Activated CD8-positive, alpha-beta memory T cell treated with anti-CD3 and anti-CD28 coated beads for 4 hours (primary cell): Measurements from ENCODE around the gene TCEA3.

ENCODE experiments used
- DNase-seq, 2 donors: peaks; one replicate each; pipeline ENCODE4 v3.0.0-alpha.2; 2020; ENCODE audit warnings: low read depth in 2 of 2

The TCEA3 gene

DNA sequence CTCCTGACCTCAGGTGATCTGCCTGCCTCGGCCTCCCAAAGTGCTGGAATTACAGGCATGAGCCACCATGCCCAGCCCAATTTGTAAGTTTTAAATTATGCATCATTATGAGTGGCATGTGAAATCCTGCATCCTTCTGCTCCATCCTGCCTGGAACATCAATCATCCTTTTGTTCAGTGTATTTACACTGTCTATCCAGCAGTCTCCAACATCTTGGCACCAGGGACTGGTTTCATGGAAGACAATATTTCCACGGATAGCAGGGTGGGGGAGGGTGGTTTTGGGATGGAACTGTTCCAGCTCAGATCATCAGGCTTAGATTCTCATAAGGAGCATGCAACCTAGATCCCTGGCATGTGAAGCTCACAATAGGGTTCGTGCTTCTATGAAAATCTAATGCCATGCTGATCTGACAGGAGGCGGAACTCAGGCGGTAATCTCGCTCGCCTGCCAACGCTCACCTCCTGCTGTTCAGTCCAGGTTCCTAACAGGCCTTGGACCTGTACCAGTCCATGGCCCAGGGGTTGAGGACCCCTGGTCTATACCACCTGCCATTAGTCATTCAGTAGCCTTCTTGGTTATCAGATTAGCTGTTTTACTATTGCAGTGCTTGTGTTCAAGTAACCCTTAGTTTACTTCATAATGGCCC lies 22.2 kb upstream of the TCEA3 start:
- DNase-seq, result no peak

DNA sequence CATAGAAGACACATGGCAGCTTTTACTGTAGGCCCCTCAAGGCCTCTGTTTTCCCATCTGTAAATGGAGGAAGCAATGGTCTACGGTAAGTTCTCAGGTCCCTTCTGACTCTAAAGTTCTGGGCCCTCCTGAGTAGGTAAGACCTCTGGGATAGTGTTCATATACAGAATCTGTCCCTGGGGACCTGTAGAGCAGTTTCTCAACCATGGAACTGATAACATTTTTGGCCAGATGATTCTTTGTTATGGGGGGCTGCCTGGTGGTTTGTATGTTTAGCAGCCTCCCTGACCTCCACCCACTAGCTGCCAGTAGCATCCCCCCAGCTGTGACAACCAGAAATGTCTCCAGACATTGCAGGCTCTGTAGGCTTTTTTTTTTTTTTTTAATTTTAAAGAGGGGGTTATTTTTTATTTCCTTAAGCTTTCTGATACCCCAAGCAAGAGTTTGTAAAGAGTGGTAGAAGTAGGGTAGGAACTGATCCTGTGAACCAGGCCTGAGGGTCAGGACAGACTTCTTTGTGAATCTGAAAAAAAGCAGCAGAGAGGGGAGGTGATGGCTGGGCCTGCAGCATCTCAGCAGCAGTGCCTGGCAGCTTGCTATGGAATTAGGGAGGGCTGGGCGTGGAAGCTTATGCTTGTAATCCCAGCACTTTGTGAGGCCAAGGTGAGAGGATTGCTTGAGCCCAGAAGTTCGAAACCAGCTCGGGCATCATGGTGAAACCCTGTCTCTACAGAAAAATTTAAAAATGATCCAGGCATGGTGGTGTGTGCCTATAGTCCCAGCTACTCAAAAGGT lies 20.2 kb upstream of the TCEA3 start:
- DNase-seq, result no peak

DNA sequence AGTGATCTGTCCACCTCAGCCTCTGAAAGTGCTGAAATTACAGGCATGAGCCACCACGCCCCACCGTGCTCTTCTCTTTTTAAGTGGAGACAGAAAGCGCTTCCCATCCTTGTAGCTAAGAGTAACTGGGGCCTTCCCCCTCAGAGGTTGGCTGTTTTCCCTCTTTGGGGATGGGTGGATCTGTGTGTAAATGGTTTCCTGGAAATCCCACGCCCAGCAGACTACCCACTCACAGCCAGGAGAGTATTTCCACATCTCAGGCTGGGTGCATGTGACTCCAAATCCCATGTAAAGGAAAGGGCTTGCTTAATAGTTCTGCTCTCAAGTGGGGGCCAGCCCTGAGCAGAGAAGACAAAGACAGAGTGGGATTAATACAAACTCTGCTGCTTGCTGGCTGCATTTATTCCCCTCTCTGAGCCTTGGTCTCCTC lies 19.6 kb upstream of the TCEA3 start:
- DNase-seq, result no peak

DNA sequence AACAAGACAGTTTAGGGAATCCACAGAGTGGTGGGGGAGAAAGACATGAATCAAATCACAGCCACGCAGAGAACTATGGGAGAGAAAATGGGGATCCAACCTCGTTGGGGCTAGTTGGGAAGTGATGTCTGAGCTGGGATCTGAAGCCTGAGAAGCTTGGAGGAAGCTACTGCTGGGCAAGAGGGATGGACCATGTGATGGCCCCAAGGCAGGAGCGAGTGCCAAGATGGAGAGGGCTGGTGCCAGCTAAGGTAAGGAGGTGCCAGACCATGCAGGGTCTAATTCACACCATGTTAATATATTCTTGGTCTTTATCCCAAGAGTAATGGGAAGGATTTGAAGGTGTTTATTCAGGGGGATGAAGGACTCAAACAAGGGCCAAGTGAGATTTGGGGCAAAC lies 18.2 kb upstream of the TCEA3 start:
- DNase-seq, result no peak

DNA sequence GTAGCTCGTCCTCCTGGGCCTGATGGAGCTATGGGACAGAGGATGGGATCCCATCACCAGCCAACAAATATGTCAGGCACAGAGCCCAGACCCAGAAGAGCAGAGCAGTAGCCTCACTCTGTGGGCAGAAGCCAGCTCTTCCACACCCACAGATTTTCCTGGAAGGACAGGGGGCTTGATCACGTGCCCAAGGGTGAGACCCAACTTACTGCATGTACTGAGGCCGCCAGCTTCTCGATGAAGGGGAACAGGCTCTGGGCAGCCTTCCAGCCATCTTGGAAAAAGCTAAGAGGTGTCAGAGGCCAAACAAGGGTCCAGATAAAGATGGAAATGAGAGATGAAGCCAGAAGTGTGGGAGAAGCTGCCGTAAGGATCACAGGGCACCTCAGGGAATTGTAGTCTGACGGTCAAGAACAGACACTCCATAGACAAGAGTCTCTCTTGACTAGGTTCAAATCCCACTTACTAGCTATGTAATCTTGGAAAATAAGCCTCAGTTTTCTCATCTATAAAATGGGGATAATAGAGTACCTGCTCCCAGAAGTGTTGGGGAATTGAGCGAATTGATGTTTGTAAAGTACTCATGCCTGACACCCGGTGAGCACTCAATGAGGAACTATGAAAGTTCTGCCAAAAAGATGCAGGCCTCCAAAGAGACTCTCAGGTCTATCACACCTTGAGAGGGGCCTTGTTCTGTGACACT lies 17.0 kb upstream of the TCEA3 start:
- no peak for DNase-seq

DNA sequence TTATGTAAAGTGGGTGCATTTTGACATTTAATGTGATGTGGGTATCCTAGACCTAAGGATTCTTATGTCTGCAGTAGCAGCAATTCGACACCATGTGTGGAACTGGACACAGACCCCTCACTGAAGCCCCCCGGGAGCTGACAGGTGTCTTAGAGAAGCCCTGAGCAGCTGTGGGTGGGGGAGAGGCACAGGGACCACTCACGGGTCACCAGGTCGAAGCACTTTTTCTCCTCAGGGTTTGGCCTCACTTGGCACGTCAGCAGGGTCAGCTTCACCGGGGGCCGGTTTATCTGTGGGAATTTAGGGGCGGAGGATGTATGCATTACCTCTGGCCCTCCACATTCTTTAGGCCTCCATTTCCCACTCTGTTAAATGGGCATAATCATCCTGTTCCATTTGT lies 14.0 kb upstream of the TCEA3 start:
- no peak for DNase-seq

DNA sequence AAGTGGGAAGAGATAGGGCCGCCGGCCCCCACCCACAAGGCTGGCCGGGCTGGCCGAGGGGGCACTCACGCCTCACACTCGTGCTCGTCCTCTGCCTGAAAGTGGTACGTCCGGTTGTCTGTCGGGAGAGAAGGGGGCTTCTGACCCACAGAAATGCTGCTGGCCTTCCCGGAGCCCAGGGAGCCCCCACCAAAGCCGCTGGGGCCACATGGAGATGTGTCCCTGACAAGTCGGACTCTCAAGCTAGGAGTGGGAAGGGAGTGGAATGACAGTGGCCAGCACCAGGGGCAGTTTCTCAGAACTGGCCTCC lies 12.8 kb upstream of the TCEA3 start:
- no peak for DNase-seq

DNA sequence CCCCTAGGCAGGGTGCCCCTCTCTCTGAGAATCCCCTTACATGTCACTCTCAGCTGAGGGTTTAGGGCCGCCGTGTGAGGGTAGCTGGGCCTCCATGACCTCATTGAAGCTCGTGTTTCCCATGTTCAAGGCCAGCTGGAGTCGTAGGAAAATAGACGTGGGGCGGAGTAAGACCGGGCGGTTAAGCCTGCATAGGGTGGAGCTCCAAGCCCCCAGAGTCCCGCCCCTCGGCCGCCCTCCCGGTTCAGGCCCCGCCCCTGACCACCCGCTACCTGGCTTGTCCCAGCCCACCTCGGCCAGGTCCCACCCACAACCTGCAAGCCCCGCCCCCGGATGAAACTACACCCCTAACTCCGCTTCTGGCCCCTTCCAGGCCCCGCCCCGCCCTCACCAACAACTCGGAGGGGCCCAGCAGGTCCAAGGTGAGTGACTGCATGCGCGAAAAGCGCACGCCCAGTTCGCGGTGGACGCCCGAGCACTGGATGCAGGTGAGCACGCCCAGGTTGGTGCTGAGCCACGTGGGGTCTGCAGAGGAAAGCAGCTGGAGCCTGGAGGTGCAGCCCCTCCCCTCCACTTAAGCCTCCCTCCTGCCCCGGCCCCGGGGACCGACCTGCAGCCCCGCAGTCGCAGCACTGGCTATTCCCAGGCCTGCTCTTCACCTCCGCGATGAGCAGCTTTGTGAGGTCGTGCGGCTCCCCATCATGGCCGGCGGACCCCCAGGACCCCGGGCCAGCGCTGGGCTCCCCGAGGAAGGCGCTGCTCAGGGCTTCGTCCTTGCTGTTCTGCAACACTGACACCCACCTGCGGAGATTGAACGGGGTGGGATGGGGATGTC lies 12.2 kb upstream of the TCEA3 start:
- no peak for DNase-seq

DNA sequence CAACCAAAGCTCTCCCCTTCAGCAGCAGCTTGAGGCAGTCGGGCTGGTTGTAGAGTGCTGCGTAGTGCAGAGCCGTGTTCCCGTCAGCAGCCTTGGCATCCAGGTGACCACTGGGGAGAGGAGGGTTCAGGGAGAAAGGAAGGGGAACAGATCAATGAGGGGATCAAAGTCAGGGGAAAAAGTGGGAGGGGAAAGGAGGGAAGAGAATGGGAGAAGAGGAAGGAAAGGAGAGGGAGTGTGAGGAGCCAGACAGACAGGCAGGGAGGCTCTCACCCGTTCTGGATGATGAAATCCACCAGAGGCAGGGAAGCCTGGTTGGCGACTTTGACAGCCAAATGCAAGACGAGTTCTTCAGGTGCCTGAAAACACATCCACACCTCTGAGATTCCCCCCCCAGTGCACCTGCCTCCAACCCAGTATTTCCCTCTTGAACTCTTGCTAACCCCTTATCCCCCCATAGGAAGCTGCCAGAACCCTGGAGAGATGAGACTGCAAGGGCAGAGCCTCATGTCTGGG lies 9.8 kb upstream of the TCEA3 start:
- no peak for DNase-seq

DNA sequence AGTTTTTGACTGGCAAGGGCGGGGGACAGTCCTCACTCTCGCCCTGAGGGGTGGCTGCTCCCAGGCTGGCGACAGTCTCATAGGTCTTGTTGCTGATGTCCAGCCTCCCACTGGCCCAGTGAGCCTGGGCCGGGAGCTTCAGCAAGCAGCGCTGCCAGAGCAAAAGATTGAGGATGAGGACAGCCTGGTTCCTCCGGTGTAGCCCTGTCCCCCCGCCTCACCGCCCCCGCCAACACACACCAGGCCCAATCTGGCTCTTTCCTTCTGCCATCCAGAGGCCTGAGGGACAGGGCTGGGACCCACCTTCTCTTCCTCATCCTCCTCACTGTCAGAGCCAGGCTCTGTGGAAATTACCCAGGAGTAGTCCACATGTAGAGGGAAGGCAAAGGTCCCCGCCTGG lies 8.6 kb upstream of the TCEA3 start:
- DNase-seq, result no peak

DNA sequence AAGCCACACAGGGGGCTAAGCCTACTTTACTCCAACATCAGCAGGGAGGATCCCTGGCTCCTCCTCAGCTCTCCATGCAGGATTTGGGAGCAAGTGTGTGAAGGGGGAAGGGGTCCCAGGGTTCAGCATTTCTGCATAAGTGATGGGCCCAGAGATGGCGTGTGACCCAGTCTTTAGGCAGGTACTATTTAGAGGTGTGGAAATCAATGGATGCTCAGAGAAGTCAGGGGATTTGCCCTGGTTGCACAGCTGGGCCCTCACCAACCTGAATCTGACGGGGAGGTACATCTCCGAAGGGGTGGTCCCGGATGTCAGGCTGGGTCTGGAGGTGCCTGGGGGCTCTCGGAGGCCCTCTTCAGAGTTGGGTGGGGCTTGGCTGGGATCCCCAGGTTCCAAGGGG lies 6.9 kb upstream of the TCEA3 start:
- no peak for DNase-seq

DNA sequence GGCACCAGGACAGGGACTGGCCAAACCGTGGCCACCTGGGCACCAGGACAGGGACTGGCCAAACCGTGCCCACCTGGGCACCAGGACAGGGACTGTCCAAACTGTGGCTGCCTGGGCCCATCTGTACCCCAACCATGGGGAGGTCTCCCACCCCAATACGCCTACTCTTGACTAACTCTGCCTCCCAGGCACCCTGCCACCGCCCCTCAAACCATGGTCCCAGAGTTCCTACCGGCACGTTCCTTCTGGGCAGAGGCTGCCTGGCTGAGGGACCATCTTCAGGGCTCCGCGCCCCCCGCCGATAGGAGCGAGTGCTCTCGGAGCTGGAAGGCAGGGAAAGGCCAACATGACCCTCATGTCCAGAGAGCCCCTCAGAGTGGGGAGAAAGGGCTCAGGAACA lies 6.3 kb upstream of the TCEA3 start:
- DNase-seq, result no peak

DNA sequence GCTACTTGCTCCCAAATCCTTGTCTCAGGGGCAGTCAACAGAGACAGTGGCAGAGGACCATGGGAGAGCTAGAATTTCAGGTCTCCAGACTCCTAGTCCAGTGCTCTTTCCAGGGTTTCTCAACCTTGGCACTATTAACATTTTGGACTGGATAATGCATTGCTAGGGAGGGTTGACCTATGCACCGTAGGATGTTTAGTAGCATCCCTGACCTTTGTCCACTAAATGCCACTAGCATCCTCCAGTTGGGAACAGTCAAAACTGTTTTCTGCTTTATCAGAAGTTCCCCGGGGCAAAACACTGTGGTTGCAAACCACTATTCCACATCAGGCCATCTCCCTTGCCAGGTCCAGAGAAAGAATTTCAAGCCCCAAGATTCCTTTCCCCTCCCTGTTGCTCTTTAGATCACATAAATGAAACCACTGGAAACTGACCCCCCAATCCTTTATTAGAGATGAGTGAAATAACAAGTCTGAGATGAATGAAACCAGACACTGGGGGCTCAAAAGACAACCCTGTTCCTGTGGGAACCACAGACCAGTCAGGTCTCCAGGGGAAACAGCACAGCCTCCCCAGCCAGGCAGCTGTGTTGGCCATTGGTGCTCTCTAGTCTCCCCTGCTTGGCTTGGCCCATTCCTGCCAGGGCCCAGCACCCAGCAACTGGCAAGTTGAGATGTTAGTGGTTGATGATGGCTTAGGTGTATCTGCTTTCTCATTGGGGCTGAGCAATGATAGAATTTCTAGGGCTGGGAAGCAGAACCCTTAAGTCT lies 3.8 kb upstream of the TCEA3 start:
- no peak for DNase-seq

DNA sequence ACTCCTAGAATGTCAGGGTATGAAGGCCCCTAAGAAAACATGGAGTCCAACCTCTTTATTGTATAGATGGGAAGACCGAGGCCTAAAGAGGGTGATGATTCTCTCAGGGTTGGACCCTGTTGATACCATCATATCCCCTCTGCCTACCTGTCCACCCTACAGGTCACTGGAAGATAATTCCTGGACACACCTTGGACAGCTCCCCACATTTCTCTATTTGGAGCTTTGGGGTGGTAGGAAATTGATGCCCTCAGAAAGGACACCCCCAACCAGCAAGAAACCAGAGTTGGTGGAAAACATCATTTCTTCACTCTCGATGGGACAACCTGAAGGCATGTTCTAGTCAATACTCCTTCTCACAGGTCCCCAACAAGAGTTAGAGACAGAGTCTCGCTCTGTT lies 3.0 kb upstream of the TCEA3 start:
- DNase-seq, result no peak

DNA sequence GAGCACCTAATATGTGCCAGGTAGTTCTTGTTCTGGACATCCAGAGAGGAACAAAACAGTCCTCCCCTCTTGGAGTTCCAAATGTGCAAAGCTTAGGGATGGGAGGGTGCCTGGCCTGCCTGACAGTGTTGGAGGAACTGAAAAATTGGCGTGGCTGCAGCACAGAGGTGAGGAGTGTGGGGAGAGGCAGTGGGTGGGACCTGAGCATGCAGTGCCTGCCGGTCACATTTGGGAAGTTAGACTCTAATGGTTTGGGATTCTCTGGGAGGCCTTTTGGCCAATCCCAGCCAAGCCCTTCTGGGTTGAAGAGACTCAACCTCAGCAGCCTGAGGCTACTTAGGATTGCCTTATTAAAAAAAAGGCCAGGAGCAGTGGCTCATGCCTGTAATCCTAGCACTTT lies 2.3 kb upstream of the TCEA3 start:
- DNase-seq, result no peak

DNA sequence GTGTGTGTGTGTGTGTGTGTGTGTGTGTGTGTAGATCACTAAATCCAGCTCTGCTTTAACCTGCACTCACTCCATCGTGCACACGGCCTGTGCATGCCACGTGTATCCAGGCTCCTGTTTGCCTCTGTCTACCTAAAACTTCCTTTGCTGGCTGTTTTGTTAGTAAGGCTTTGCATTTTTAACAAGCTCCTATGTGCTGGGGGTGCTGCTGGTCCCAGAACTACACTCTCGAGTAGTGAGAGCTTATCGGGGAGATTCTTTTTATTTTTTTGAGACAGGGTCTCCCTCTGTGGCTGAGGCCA lies 596 bp upstream of the TCEA3 start:
- no peak for DNase-seq

DNA sequence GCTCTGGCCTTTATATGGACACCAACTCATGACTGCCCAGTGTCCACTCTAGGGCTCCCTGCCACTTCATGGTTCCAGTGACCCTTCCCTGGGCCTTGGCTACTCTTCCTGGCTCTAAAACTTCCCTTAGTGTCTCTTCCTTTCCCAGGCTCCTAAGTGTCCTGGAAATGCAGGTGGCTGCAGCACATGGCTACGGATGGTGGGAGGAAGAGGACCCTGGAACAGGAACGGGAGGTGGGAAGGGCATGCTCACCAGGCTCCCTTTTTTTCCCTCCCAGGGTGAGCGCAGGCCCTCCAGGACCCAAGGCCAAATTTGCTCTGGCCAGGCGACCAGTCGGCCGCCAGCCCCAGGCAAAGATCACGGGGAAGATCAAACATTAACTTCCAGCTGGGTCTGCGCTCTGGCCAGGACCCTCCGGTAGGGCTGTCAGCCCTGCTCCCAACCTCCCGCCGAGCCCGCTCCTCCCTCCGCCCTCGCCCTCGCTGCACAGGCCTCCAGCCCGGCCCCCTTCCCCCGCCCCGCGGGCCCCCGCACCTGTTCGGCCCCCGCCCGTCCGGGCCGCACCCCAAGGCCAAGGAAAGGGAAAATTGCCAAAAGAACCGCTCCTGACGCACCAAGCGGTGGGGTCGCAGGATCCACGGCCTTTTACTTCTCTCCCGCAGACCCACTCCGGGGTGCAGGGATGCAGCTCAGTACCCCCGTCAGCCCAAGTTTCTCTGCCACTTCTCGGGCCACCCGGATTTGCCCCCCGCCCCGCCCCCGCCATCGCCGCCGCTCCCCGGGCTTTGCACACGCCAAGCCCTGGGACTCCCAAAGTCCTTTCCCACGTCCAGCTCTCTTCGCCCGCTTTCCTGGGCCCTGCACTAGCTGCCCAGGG lies 894 bp downstream of the TCEA3 start:
- no peak for DNase-seq

DNA sequence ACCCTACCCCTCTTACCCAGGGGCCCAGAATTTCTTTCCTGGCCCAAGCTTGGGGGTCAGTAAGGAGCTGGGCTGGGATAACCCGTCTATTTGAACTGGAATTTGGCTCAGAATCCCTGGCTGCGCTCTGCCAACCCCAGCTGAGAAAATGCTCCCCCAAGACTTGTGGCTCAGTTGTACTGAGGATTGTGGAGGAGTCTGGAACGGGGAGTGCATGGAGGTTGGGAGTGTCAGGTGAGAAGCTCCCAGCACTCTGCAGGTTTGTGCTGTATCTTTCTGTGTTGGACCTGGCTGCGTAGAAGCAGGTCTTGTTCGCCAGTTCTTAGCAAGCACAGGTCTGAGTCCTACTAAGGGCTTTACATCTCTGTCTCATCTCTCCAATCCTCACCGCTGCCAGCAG lies 1.6 kb downstream of the TCEA3 start:
- no peak for DNase-seq

DNA sequence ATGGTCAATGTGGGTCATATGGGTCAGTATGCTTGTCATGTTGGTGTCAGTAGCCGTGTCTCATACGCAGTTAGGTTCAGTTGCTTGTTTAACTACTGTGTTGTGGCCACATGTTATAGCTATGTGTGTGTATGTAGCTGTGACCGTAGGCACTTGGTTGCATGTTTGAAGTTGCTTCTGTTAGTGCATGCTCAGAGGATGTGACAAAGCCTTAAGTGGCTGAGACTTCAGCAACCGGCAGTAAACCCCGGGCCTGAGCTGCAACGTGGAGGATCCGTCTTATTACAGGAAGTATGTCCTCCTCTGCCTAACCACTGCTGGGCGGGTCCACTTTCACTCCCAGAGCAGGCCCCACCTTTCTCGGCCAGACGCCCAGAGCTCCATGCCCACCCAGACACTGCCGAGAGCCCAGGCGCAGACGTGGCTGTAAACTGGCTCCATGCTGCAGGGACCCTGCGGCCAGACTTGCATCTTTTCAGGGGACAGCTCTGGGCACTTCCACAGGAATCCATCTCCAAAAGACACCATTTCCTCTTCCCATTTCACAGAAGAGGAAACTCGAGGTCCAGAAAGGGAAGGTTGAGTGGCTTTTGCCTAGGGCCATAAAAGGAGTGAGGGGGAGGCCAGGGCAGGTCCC lies 2.2 kb downstream of the TCEA3 start:
- no peak for DNase-seq

DNA sequence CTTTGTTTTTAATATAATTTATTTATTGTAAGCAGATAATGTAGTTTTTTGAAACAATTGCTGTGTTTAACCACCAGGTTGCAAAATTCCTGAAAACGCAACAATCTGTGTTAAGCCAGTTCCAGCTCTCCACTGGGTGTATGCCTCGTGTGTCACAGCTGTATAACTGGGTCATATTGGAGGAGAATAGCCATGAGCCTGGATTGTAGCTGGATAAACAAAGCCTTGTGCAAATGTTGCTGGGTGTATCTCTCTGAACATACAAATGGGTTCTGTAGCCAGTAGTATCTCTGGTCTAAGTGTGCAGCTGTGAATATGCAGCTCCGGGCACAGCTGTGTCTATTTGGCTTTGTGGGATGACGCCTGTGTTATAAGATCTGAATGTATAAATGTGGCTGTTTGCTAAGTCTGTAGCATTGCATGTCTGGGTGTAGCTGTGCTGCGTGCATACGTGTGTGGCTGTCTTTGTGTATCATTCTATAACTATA lies 2.8 kb downstream of the TCEA3 start:
- no peak for DNase-seq
